SK-N-DZ (cell line): ENCODE results near the gene TRAK1.

ENCODE experiments used
- DNase-seq: peaks from one replicate; pipeline ENCODE4 v3.0.0-alpha.2; 2015; ENCODE audit warnings: low spot score

Gene TRAK1

DNA sequence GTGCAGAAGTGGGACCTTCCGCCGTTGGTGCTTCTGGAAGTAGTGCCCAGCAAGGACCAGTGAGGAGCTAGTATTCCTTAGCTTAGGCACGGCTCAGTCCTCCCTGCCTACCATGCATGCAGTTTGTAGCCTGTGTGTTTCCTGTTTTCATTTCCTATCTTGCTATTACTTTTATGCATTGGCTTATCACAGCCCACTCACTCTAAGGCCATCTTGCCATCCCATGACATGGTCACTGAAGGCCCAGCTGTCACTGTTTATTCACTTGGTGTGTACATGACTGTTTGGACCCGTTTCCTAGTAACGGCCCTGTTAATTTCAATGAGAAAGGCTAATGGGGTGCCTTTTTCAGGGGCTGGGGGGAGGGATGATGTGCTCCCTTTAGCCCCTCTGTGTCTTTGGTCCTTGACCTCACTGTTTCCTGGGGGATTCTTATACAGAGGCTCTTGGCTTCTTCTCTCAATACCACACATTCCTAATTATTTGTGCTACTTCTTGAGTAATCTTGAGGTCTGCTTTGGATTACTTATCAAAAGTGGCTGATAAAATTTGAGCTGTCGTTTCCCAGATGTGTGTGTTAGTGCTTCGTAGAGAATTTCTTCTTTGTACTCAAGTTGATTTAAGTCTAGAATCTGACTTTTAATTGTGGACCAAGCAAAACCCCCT is 24.5 kb upstream of the TRAK1 start:
- no peak for DNase-seq

DNA sequence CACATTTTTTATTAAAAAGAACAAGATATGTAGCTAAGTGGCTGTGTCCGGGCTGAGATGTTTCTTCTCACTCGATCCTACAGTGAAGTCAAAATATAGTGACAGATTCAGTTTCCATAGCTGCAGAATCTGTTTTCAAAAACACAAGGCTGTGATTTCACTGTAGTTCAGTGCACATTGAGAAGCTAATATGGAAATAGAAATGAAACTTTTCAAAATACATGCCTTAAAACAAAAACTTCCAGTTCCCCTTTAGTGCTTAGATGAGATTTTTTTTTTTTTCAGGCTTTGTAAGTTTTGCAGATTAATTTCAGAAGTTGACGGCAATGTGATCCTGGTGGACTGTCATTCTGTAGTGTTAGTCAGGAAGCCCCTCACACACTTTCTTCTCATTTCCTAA is 23.8 kb upstream of the TRAK1 start:
- no peak for DNase-seq

DNA sequence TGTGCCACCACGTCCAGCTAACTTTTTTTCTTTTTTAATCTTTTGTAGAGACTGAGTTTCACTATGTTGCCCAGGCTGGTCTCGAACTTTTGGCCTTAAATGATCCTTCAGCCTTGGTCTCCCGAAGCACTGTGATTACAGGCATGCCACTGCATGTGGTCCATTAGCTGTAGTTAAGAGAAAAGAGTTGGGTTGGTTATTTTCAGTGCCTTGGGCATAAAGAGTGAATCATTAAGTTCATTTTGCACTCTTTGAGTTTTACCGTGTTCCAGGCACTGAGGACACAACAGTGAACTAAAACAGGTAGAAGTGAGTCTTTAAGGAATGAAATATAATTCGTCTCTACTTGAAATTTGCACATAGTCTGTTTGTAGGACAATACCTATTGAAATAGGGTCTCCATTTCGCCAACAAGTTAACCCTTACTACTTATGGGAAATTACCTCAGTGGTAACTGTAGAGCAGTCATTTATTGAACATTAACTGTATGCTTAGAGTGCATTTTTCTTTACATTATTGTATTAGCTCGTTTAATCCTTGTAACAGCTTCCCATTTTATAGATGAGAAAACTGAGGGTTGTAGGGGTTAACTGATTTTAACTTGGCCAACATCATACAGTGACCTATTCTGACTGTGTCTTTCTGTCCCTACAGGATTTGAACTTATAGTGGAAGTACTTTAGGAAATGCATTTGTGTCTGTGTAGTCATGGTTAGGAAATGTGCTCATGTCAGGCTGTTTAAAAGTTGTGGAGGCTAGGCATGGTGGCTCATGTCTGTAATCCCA is 22.7 kb upstream of the TRAK1 start:
- no peak for DNase-seq

DNA sequence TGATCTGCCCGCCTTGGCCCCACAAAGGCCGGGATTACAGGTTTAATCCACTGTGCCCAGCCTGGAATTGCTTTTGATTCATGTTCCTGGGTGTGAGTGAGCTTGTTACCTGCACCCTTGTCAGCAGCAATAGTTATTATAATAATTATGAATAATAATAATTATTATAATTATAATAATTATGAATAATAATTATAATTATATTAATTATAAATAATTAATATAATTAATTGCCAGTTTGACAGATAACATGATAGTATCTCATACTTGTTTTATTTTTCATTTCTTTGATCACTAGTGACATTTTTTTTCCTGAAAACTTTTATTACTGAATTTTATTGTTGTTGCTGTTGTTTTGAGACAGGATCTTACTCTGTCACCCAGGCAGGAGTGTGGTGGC is 21.1 kb upstream of the TRAK1 start:
- no peak for DNase-seq

DNA sequence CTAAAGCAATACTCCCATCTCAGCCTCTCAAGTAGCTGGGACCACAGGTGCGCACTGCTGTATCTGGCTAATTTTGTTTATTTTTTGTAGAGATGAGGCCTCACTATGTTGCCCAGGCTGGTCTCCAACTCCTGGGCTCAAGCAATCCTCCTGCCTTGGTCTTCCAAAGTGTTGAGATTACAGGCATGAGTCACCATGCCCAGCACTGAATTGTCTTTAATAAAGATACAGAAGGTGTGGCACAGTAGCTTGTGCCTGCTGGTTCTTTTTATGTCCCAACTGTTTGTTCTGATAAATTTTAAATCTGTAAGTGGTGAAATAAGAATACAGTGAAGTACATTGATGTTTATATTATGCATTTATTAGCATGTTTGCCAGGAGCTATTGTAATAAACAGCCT is 20.6 kb upstream of the TRAK1 start:
- DNase-seq: no peak

DNA sequence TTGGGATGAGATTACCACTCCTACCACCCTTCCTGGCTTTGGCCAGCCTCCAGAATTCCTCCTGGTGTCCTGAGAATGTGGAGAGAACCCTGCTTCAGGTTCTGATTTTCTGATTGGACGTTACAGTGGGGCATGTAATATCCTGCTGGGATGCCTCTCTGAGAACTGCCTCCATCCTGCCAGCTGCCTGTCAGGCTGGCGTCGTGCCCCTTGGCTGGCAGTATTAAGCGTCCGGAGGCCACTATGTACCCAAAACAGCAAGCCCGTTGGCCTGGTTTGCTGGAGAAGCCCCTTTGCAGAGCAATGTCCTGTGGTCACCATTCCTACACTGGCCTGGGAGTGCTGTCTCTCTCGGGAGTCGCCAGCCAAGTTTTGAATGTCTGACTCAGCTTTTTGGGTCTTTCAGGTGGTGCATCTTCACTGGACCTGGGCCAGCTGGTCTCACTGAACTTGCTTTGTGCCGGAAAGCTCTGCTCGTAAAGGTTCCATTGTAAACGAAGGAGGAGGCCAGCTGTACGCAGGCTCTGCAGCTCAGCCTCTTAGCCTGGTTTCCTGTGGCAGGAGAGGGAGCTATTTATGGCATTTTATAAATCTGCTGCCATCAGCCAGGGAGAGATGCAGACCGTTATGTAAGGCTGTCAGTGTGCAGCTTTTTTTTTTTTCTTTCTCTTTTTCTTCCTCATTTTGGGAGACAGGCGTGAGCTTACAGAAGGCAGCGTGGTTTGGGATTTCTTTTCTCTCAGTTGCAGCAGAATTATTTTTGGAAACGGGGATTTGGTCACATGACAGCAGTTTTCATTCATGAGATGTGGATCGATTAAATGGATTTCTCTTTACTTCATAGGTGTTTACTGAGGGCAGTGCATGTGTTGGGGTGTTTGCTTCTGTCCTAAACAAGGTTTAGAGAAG is 19.0 kb upstream of the TRAK1 start:
- peak; percentile 11 for DNase-seq

DNA sequence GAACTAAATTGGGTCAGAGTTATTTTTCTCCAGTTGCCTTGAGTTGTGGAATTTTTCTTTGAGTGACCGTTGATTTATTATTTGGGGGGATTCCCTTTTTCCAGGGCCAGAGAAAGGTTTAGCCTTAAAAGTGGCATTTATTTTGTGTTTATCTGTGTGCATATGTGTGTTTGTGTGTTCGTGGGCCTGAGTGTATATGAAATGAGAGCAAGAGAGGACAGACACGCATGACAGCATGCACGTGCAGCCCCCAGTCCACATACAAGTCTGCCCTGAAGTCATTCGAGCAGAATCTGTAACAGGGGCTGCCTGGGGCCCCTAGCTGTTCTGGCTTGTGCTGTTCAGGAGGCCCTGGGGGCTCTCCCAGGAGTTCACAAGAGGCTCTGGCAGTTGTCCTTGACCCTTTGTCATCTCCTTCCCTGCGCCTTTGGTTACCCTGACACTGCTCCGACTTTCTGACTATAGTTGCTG is 18.3 kb upstream of the TRAK1 start:
- DNase-seq: no peak

DNA sequence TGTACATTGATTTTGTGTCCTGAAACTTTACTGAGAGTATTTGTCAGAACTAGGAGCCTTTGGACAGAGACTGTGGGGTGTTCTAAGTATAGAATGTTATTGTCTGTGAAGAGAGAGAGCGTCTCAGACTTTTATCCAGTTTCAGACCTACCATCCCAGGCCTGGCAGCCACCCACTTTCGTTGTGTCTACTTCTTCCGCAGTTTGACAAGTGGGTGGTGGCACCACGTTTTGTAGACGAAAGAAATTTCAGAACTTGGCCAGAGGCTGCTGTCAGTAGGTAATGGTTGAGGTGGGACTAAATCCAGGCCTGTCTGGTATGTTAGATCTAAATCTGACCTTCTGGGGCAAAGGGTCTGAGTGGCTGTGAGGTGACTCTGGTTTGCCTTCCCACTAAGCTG is 13.4 kb upstream of the TRAK1 start:
- no peak for DNase-seq

DNA sequence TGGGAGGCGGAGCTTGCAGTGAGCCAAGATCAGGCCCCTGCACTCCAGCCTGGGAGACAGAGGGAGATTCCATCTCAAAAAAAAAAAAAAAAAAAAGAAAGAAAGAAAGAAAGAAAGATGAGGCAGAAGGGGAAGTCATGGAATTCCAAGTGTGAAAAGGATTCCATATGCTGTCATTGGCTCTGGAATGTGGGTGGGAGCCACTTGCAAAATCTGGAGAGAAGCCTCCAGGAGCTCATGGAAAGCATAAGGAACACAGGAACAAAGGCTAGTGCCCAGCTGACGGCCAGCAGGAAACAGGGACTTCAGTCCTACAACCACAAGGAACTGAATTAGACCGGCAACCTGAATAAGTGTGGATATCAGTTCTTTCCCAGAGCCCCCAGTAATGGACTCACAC is 12.5 kb upstream of the TRAK1 start:
- DNase-seq: no peak

DNA sequence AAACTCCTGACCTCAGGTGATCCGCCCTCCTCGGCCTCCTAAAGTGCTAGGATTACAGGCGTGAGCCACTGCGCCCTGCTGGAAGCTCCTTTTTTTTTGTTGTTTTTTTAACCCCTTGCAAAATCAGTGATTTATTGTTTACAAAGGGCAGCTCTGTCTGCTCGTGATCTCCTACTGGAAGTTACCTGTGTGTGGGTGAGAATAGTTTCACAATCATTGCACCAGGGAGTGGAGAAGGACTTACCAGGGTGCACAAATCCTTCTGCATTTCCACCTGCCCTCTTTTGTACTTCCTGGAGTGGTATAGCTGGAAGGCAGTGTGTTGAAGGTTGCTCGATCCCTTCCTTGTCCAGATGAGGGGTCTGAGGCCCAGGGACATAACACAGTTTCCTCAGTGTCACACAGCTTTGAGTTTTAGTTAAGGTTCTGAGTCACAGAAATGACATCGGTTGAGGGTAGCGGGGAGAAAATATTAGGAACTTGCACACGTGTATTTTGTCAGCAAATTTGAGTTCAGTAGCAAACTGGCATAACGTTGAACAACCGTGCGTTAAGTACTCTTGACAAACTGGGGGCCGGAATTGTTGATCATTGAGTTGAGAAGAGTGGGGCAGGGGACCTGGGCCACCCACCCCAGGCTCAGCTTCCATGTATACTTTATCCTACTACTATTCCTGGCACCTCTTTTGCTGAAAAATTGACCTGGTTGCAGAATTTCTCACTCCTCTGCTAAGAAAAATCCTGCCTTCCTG is 11.3 kb upstream of the TRAK1 start:
- no peak for DNase-seq

DNA sequence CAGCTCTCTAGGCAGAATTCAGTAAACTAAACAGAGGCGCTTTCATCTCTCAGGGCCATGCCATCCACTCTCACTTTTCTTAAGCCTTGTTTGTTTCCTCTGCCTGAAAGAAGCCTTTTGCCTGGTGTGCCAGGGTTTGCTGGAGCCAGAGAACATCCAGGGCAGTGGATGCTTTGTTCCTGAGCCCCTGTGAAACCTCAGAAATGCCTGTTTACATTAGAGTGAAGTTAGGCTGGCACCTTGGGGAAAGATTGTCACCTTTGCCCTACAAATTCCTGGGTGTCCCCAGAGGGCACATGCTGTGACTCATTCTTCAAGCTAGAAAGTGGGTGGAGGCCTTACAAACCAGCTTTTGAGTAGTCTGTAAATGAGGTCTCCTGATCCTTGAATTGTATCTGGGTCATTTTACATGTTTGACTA is 10.7 kb upstream of the TRAK1 start:
- no peak for DNase-seq

DNA sequence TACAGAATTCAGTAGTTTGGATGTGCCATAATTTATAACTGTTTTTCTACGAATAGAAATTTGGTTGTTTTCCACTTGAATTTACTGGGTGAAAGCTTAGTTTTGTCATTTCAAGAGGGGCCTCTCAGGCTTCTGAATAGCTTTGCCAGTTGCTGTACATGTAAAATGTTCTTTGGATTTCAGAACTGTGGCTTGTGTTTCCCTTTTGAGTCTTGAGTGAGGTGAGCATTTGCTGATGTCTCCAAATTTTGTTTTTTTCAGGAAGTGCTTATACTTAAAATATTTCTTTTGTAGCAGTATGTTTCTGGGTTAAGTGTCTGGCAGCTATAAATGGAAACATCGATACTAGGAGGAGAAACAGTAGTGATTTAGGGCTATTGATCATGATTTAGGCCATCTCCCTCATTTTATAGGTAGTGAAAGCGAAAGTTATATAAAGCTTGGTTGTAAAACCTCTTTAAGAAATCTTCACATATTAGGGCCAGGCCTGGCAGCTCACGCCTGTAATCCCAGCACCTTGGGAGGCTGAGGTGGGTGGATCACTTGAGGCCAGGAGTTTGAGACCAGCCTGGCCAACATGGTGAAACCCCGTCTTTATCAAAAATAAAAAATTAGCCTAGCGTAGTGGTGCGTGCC is 9.2 kb upstream of the TRAK1 start:
- DNase-seq: no peak

DNA sequence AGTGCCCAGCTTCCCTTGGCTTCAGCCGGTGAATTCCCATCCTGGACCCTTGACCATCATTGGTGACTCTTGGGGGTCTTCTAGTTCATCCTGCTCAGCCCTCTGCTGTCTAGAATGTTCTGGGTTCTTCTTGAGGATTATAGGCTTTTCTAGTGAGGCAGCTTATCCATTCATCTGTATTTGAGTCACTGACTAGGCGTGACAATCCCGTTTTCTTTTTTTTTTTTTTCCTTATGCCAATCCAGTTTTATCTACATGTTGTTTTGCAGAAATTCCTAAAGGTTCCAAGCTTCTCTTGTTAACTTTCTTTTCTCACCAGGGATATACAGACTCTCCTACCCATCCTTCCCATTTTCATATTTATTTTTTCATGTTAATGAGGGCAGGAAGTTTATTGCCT is 6.6 kb upstream of the TRAK1 start:
- DNase-seq: no peak

DNA sequence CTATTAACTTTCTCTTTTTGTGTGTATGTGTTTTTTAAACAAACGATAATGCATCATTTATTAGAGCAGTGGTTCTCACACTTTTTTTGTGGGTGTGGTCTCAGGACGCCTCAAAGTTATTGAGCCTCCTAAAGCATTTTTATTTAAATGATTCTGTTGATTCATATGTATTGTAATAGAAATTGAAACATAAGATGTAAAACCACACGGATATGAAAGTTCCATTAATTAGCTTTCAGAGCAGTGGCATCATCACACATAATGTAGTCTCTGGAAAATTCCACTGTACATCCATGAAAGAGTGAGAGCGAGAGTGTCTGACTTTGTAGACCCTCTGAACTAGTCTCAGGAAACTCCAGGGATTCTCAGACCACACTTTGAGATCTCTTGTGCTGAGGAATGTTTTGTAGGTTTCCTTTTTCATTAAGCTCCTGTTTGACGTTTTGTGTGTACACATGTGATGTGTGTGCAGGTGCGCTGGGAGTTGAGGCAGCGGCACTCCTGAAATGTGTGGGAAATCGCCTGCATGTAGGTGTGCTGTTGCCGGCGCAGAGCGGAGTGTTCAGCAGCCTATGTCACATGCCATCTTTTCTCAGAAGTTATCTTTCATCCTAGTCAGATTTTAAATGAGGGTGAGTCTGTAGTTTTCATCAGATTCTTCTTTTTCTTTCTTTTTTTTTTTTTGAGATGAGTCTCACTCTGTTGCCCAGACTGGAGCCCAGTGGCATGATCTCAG is 5.3 kb upstream of the TRAK1 start:
- DNase-seq: no peak

DNA sequence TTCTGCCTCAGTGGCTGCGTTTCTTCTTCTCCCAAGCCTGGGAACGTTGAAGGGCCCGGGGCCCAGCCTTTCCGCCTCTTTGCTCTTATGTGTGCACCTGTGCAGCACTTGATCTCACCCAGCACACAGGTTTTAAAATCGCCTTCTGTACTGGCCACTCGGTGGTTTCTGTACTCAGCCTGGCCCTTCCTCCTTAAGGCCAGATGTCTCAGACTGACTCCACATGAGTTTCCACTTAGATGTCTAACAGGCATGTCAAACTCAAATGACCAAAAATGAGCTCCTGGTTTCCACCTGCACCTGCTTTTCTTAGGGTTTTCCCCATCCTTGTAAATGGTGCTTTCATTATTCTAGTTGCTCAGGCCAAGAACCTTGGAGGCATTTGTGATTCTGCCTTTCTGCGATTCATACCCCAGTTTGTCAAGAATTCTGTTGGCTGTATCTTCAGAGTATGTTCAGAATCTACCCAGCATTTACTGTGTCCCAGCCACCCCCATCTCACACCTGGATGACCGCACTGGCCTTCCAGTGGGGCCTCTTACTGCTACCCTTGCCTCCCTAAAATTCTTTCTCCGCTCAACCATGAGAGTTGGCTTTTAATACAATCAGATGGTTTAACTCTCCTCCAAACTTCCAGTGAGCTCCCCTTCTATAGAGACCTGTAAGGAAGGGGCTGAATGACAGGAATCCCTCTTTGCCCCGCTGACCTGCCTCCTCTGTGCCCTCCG is 2.2 kb upstream of the TRAK1 start:
- DNase-seq: no peak

DNA sequence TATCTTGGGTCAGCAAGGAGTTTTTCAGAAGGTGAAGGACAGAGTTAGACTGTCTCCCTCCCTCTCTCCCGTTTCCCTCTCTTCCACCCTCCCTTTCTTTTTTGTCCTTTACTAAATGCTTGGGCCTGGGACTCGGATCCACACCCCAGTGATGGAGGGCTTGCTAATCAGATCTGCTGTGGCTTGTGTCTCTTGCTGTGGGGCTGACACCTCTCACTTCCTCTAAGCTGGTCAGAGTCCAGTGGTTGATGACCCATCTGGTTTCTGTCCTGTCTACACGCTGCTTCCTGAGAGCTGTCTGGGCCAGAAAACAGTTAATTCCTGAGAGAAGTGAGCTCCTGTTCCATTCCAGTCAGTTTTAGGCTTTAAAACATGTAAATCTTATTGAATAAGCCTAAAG is 849 bp downstream of the TRAK1 start:
- DNase-seq: no peak

DNA sequence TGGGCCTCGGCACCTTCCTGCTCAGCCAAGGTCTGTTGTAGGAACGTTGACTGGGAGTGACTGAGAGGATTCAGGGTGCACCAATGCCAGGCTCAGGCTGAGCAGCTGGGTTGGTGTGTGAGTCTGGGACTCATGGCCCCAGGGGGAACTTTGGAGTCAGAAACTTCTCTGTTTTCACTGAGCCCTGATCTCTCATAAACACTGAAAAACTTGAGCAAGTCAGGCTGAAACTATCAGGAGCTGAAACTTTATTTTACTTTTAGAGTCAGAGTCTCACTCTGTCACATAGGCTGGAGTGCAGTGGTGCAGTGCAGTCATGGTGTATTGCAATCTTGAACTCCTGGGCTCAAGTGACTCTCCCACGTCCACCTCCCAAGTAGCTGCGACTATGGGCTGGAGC is 3.0 kb downstream of the TRAK1 start:
- DNase-seq: no peak

DNA sequence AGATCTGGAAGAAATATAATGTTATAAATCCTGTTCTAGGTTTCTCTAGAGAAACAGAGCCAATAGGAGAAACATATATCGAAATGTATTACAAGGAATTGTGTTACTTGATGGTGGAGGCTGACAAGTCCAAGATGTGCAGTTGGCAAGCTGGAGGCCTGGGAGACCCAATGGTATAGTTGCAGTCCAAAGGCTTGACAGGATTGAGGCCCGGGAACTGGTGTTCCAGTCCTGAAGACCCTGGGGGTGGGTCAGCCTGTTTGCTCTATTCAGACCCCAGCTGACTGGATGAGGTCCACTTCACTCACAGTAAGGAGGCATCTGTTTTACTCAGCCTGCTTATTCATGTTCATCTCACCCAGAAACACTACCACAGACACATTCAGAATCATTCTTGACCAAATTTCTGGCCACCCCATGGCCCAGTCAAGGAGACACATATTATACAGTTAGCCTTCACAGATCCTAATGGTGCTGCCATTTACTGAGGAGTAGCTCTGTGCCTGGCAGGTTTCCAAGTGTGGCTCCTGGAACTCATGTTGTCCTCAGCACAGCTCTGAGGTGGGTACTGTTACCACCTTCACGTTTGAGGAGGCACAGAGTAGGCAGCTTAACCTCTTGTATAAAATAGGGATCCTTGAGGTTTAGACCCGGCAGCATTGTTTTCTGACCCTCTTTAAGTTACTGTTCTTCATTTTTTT is 3.7 kb downstream of the TRAK1 start:
- DNase-seq: no peak

DNA sequence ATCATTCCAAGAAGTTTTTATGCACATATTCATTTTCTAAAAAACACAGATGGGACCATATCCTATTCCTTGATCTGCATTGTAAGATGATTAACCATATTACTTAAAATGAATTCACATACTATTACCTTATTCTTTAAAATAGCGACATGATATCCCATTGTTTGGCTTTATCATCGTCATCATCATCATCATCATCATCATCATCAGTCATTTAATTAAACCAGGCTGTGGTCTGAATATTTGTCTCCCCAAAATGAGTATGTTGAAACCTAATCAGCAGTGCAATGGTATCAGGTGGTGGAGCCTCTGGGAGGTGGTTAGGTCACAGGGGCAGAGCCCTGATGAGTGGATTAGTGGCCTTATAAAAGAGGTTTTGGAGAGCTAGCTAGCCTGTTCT is 4.4 kb downstream of the TRAK1 start:
- DNase-seq: no peak
